IMR-90 (cell line): ENCODE measurements around the gene OSBPL6. TPM values are rescaled to one million over a fixed set of nuclear protein-coding genes. Genes with fewer than 3 reads are reported as not detected.
A peak's percentile ranks its signal among the peaks of the same experiment; 100 is the strongest.

Experiments used
- ATAC-seq: fragments of 200-7000 bp; cut with Tn5 transposase; 2 replicates; pipeline ENCODE4 v1.9.1; 2020; ENCODE audit warnings: low read depth, mild to moderate bottlenecking, moderate library complexity
- BruUV-seq: library from RNA; stranded (reverse); fragments of 400-500 nt; replicated peaks from 2 replicates; lab custom pipeline; 2021; lab: Mats Ljungman, UMichigan
- CTCF ChIA-PET: fragments of 300-600 bp; formaldehyde crosslinking; extraction: SDS; loops from one replicate; lab custom pipeline; 2021; ENCODE audit warnings: antibody characterized with exemption; lab: Yijun Ruan, JAX
- POLR2A ChIA-PET: fragments of 300-600 bp; sonication (Branson Sonifier 250); formaldehyde crosslinking; loops from one replicate; lab custom pipeline; 2022; ENCODE audit warnings: antibody characterized with exemption; ENCODE audit not compliant: unreplicated experiment; lab: Charles Lee
- DNase-seq: peaks from one replicate; pipeline ENCODE4 v3.0.0; 2013
- H2AFZ ChIP-seq: replicated peaks from 2 replicates; pipeline ENCODE3; 2013; ENCODE audit warnings: low read length, mild to moderate bottlenecking; ENCODE audit not compliant: poor library complexity
- H2AK5ac ChIP-seq: 2 replicates; pipeline ENCODE4 v1.6.1; 2013; ENCODE audit warnings: low read depth, low read length, inconsistent platforms
- H2AK9ac ChIP-seq: replicated peaks from 2 replicates; pipeline ENCODE3; 2013; ENCODE audit warnings: mild to moderate bottlenecking, low read depth, low read length, moderate library complexity; ENCODE audit not compliant: poor library complexity
- H2BK120ac ChIP-seq: 2 replicates; pipeline ENCODE4 v1.6.1; 2013; ENCODE audit warnings: low read depth, low read length, inconsistent platforms
- H2BK15ac ChIP-seq: 3 replicates; pipeline ENCODE4 v1.6.1; 2013; ENCODE audit warnings: low read depth, low read length, inconsistent platforms
- H2BK20ac ChIP-seq: 2 replicates; pipeline ENCODE4 v1.6.1; 2013; ENCODE audit warnings: low read depth, mild to moderate bottlenecking, inconsistent platforms, low read length, moderate library complexity
- H2BK5ac ChIP-seq: 2 replicates; pipeline ENCODE4 v1.6.1; 2013; ENCODE audit warnings: mild to moderate bottlenecking, low read depth, low read length, inconsistent platforms; ENCODE audit not compliant: poor library complexity, severe bottlenecking
- H3K14ac ChIP-seq: replicated peaks from 2 replicates; pipeline ENCODE4 v1.6.1; 2013; ENCODE audit warnings: low read depth, low read length, inconsistent platforms
- H3K18ac ChIP-seq: 2 replicates; pipeline ENCODE4 v1.6.1; 2013; ENCODE audit warnings: low read depth, low read length, control low read depth
- H3K23ac ChIP-seq: 2 replicates; pipeline ENCODE4 v1.6.1; 2013; ENCODE audit warnings: low read depth, low read length, inconsistent platforms
- H3K27ac ChIP-seq: 2 replicates; pipeline ENCODE4 v1.5.1; 2013; ENCODE audit warnings: mild to moderate bottlenecking, control low read depth, low read length; ENCODE audit not compliant: insufficient read depth
- H3K27me3 ChIP-seq: 2 replicates; pipeline ENCODE4 v1.6.1; 2013; ENCODE audit warnings: low read length; ENCODE audit not compliant: control insufficient read depth, insufficient read depth
- H3K36me3 ChIP-seq: 2 replicates; pipeline ENCODE4 v1.6.1; 2013; ENCODE audit warnings: low read length, mixed read lengths; ENCODE audit not compliant: control insufficient read depth, insufficient read depth
- H3K4ac ChIP-seq: 2 replicates; pipeline ENCODE4 v1.6.1; 2013; ENCODE audit warnings: low read depth, low read length, inconsistent platforms
- H3K4me1 ChIP-seq: 2 replicates; pipeline ENCODE4 v1.6.1; 2013; ENCODE audit warnings: low read length, mixed read lengths; ENCODE audit not compliant: control insufficient read depth, insufficient read depth
- H3K4me2 ChIP-seq: 2 replicates; pipeline ENCODE4 v1.6.1; 2013; ENCODE audit warnings: low read depth, mild to moderate bottlenecking, control low read depth, low read length, moderate library complexity
- H3K4me3 ChIP-seq: 2 replicates; pipeline ENCODE4 v1.5.1; 2013; ENCODE audit warnings: low read depth, mild to moderate bottlenecking, control low read depth, low read length, moderate library complexity; ENCODE audit not compliant: insufficient read depth
- H3K56ac ChIP-seq: 2 replicates; pipeline ENCODE4 v1.6.1; 2013; ENCODE audit warnings: low read length, inconsistent platforms; ENCODE audit not compliant: insufficient read depth; ENCODE audit errors: extremely low read depth
- H3K79me1 ChIP-seq, 2 experiments: 2 replicates each; pipeline ENCODE4 v1.6.1; 2013; ENCODE audit warnings: low read length in 2 of 2, inconsistent platforms in 1 of 2, low read depth in 1 of 2
- H3K9ac ChIP-seq: 2 replicates; pipeline ENCODE4 v1.6.1; 2013; ENCODE audit warnings: low read depth, low read length, control low read depth
- H3K9me1 ChIP-seq: 2 replicates; pipeline ENCODE4 v1.6.1; 2013; ENCODE audit warnings: low read length, inconsistent platforms; ENCODE audit not compliant: insufficient read depth
- H3K9me3 ChIP-seq: 2 replicates; pipeline ENCODE4 v1.6.1; 2013; ENCODE audit warnings: low read length; ENCODE audit not compliant: control insufficient read depth, insufficient read depth
- H4K20me1 ChIP-seq: 2 replicates; pipeline ENCODE4 v1.6.1; 2013; ENCODE audit warnings: low read length, inconsistent platforms; ENCODE audit not compliant: insufficient read depth
- H4K5ac ChIP-seq: 2 replicates; pipeline ENCODE4 v1.6.1; 2013; ENCODE audit warnings: mild to moderate bottlenecking, low read depth, low read length, control low read depth
- H4K8ac ChIP-seq, 2 experiments: 2 replicates each; pipeline ENCODE4 v1.6.1; 2013; ENCODE audit warnings: low read depth in 2 of 2, low read length in 2 of 2, control low read depth in 1 of 2, inconsistent platforms in 1 of 2
- H4K91ac ChIP-seq: 2 replicates; pipeline ENCODE4 v1.6.1; 2013; ENCODE audit warnings: low read depth, low read length, inconsistent platforms; ENCODE audit not compliant: insufficient read depth
- MXI1 ChIP-seq: IDR thresholded peaks from 2 replicates; pipeline ENCODE4 v1.6.1; 2012; ENCODE audit warnings: low read depth, mild to moderate bottlenecking, low read length, moderate library complexity, borderline replicate concordance
- NFE2L2 ChIP-seq: fragments of 150-350 bp; IDR thresholded peaks from 2 replicates; pipeline ENCODE4 v1.6.1; 2016; ENCODE audit warnings: low read depth, mild to moderate bottlenecking, low read length
- WGBS, 2 experiments: methylation state at CpG; one replicate each; pipeline versions ENCODE4 v1.1.5 to v1.1.7; 2013; ENCODE audit warnings: missing lambda C conversion rate in 2 of 2; ENCODE audit not compliant: insufficient read length in 1 of 2; ENCODE audit errors: extremely low coverage in 2 of 2; 5-methylcytosine and 5-hydroxymethylcytosine counted together
- dilution Hi-C: fragments of 300-500 bp; cut with HindIII; formaldehyde crosslinking; loops from one replicate; pipeline ENCODE4 v1.14.3; 2018; ENCODE audit warnings: low sequenced_read_pairs; ENCODE audit not compliant: unreplicated experiment
- in situ Hi-C: fragments of 300-500 bp; cut with MboI; formaldehyde crosslinking; loops from 3 replicates; pipeline ENCODE4 v1.14.3; 2019; ENCODE audit warnings: low sequenced_read_pairs, inconsistent platforms, mixed read lengths
- intact Hi-C: fragments of 100-400 bp; cut with micrococcal nuclease; formaldehyde crosslinking; loops from 2 replicates; pipeline ENCODE4 v1.10.0; 2022
- polyA plus RNA-seq, 3 experiments: library from polyadenylated mRNA; depleted of rRNA; stranded (reverse); fragments of >200 nt; gene quantifications; 2 replicates each; pipeline ENCODE4 v1.2.3, GENCODE V29; 2012; ENCODE audit warnings: low replicate concordance in 1 of 3
- total RNA-seq: library from RNA; depleted of rRNA; stranded (reverse); fragments of >200 nt; gene quantifications from 2 replicates; pipeline ENCODE4 v1.2.3, GENCODE V29; 2012
- TF ChIP-seq, protein P1 (sequence below): fragments of 150-350 bp; IDR thresholded peaks from 2 replicates; pipeline ENCODE4 v1.6.1; 2017; ENCODE audit warnings: mild to moderate bottlenecking, antibody characterized with exemption, low read length, low read depth

OSBPL6 gene
- total and polyA plus RNA-seq, 2 of the 4 experiments (the other 2 are of a cell fraction) = 3.2 to 3.7 TPM

GRCh38 chr2:178277741-178278197 lies 83.5 kb downstream of the OSBPL6 start:
- H3K4me1 ChIP-seq = no peaks in the 10 kb centered on the region
- dilution Hi-C loops = no loop called here
- H4K91ac ChIP-seq = no peak overlapping the region
- 33% methylated on average over 4 of the region's 6 CpGs; no CpG with 5 or more reads in 1 of the 2 experiments for WGBS, 2 experiments
- no peaks in the 10 kb centered on the region for H3K36me3 ChIP-seq
- peak overlapping the region; percentile 87 for H2AFZ ChIP-seq
- peak overlapping the region; percentile 80; the same call in 1 of the 2 replicates for H2BK20ac ChIP-seq
- H2AK5ac ChIP-seq = no peak overlapping the region
- BruUV-seq = no TSS peak
- POLR2A ChIA-PET = no interaction called here
- in situ Hi-C loops = no loop called here
- H2BK120ac ChIP-seq = peak overlapping the region; percentile 65
- H3K56ac ChIP-seq = no peak overlapping the region; the same call in 1 of the 2 replicates
- H3K23ac ChIP-seq = peak overlapping the region; percentile 87
- H3K18ac ChIP-seq = 0 out of 2 replicates have a peak overlapping the region, but pooled peaks have one; percentile 3
- H3K9me3 ChIP-seq = no peaks in the 10 kb centered on the region
- DNase-seq (peak; percentile 28), ATAC-seq (no peak; the same call in 1 of the 2 replicates)
- H3K9ac ChIP-seq = no peak overlapping the region
- H2AK9ac ChIP-seq = no peak overlapping the region
- H3K9me1 ChIP-seq = peaks cover 9% of the 10 kb centered on the region
- intact Hi-C loops = loop anchor here (2.0 kb wide), 1 partner anchor 83 kb away; the partner anchor contains the start of gene OSBPL6
- H4K5ac ChIP-seq = no peak overlapping the region
- no peak overlapping the region for H2BK5ac ChIP-seq
- peak overlapping the region; percentile 86; the same call in 1 of the 2 replicates for H3K14ac ChIP-seq
- TF ChIP-seq MXI1 (no peak), NFE2L2 (no peak)
- TF ChIP-seq, protein P1, sequence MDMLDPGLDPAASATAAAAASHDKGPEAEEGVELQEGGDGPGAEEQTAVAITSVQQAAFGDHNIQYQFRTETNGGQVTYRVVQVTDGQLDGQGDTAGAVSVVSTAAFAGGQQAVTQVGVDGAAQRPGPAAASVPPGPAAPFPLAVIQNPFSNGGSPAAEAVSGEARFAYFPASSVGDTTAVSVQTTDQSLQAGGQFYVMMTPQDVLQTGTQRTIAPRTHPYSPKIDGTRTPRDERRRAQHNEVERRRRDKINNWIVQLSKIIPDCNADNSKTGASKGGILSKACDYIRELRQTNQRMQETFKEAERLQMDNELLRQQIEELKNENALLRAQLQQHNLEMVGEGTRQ = peak; percentile 64
- no peaks in the 10 kb centered on the region for H4K20me1 ChIP-seq
- CTCF ChIA-PET = interaction anchor here (0.5 kb wide), 1 partner anchor 44 kb away, joined by 3 read pairs; no protein-coding TSS in a partner anchor
- peak overlapping the region; percentile 69 for H3K4ac ChIP-seq
- no peak overlapping the region for H3K4me3 ChIP-seq
- peak overlapping the region in 1 of 2 experiments; percentile 63; a peak in 2 of 4 replicates for H4K8ac ChIP-seq
- H3K27ac ChIP-seq = no peak overlapping the region
- peak overlapping the region; percentile 39; the same call in 1 of the 2 replicates for H3K4me2 ChIP-seq
- H3K79me1 ChIP-seq = 0 out of 4 replicates have a peak, but pooled peaks cover 2 to 6% of the 10 kb centered on the region in 2 experiments
- no peaks in the 10 kb centered on the region for H3K27me3 ChIP-seq
- H2BK15ac ChIP-seq = 0 out of 3 replicates have a peak overlapping the region, but pooled peaks have one; percentile 9
